ENCODE data around the gene DNAJC3. TPM values are rescaled to one million over a fixed set of nuclear protein-coding genes. Genes with fewer than 3 reads are reported as not detected.

Gene DNAJC3
- total and polyA plus RNA-seq, 9 of the 15 experiments (the other 6 are each of a cell fraction or from before 2014, with no cell fraction given), result 7.8 to 21.8 (median 10.4) TPM

DNA sequence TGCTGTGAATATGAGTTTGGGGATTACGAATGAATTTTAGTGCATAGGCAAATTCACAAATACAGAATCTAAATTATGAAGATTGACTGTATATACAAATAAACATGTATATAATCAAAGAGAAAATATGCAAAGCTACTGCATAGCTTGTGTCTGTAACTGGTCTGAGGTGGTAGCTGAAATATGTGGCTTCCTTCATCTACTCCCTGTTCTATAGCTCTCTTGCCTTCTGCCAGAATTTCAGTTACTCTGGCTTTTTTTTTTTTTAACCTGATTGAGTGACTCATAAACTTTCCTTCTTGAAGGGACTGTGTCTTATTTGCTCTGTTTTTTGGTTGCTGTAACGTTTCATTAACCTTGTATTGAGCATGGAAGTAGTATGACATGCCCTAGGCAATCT, 26.6 kb downstream of the DNAJC3 start:
- H3K9ac ChIP-seq (ENCODE audit: insufficient read depth in 1 of 2, low read depth in 2 of 2, low read length in 2 of 2), result no peak overlapping the region
- ChIA-PET CTCF (ENCODE audit: low intra/inter-chr PET ratio) (no interaction called here), POLR2A (no interaction called here)
- WGBS (ENCODE audit: insufficient coverage, low coverage, missing lambda C conversion rate), result 51% methylated on average over 2 of the region's 2 CpGs
- ATAC-seq, result no peak
- H3K27me3 ChIP-seq (ENCODE audit: control insufficient read depth in 2 of 2, insufficient read depth in 2 of 2, low read length in 2 of 2), result no peaks in the 10 kb centered on the region
- H3K9me3 ChIP-seq (replicated peaks; ENCODE audit: control insufficient read depth, insufficient read depth, low read depth, low read length), result no peaks in the 10 kb centered on the region
- H3K27ac ChIP-seq (ENCODE audit: extremely low read depth, low read depth, low read length), result no peak overlapping the region
- H3K4me1 ChIP-seq (replicated peaks in 1 of 2; ENCODE audit: control insufficient read depth in 2 of 2, insufficient read depth in 2 of 2, low read length in 2 of 2), result peaks cover 0 to 12% of the 10 kb centered on the region in 2 experiments; a peak in 3 of 5 replicates
- in situ Hi-C loops (cut with MboI) (no loop called here), intact Hi-C loops (cut with micrococcal nuclease) (loop anchor here (5.0 kb wide), 1 partner anchor 129 kb away; no protein-coding TSS in a partner anchor)
- H3K36me3 ChIP-seq (ENCODE audit: control insufficient read depth, insufficient read depth, low read length), result no peaks in the 10 kb centered on the region; the same call in 2 of the 3 replicates
- no TSS peak for BruUV-seq (replicated peaks)
- TF ChIP-seq TOE1 (IDR thresholded peaks at IDR 0.05; ENCODE audit: borderline replicate concordance) (no peak), TOE1 (CRISPR knock-in tag; IDR thresholded peaks at IDR 0.05; ENCODE audit: borderline replicate concordance, low read depth) (no peak), ZNF24 (IDR thresholded peaks at IDR 0.05) (no peak), DACH1 (IDR thresholded peaks at IDR 0.05; ENCODE audit: partially characterized antibody) (no peak), SNRNP70 (optimal IDR thresholded peaks at IDR 0.05; ENCODE audit: low read depth, low read length) (no peak), NRF1 (conservative IDR thresholded peaks at IDR 0.05 in 1 of 2, IDR thresholded peaks at IDR 0.05 in 1 of 2) (no peak), SP2 (IDR thresholded peaks at IDR 0.05; ENCODE audit: extremely low read depth, low read depth, low read length, poor library complexity, severe bottlenecking) (no peak)
- TF ChIP-seq, protein P1, sequence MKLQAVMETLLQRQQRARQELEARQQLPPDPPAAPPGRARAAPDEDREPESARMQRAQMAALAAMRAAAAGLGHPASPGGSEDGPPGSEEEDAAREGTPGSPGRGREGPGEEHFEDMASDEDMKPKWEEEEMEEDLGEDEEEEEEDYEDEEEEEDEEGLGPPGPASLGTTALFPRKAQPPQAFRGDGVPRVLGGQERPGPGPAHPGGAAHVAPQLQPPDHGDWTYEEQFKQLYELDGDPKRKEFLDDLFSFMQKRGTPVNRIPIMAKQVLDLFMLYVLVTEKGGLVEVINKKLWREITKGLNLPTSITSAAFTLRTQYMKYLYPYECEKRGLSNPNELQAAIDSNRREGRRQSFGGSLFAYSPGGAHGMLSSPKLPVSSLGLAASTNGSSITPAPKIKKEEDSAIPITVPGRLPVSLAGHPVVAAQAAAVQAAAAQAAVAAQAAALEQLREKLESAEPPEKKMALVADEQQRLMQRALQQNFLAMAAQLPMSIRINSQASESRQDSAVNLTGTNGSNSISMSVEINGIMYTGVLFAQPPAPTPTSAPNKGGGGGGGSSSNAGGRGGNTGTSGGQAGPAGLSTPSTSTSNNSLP (IDR thresholded peaks at IDR 0.05; ENCODE audit: borderline replicate concordance, low read depth, low read length), result no peak
- H3K79me2 ChIP-seq (ENCODE audit: control insufficient read depth, insufficient read depth, low read length), result peaks cover 82% of the 10 kb centered on the region
- H4K20me1 ChIP-seq (replicated peaks; ENCODE audit: control insufficient read depth, insufficient read depth, low read length), result peaks cover 13% of the 10 kb centered on the region; the same call in 1 of the 2 replicates
- no peak for DNase-seq (ENCODE audit: extremely low read depth in 1 of 4, low spot score in 3 of 4)
- no peak overlapping the region for H3K4me2 ChIP-seq (ENCODE audit: insufficient read depth, low read length)
- H3K9me1 ChIP-seq (ENCODE audit: control insufficient read depth, insufficient read depth, low read length), result no peaks in the 10 kb centered on the region
- no peak overlapping the region for H3K4me3 ChIP-seq
- no peak overlapping the region for H2AFZ ChIP-seq (ENCODE audit: low read depth, low read length)
- no peak for FAIRE-seq

All from K562 (cell line).